ENCODE data around the gene ARL15. TPM values are rescaled to one million over a fixed set of nuclear protein-coding genes. Genes with fewer than 3 reads are reported as not detected.

The ARL15 gene
- total and polyA plus RNA-seq, 4 donors, result 5.0 to 24.8 (median 13.3) TPM

DNA sequence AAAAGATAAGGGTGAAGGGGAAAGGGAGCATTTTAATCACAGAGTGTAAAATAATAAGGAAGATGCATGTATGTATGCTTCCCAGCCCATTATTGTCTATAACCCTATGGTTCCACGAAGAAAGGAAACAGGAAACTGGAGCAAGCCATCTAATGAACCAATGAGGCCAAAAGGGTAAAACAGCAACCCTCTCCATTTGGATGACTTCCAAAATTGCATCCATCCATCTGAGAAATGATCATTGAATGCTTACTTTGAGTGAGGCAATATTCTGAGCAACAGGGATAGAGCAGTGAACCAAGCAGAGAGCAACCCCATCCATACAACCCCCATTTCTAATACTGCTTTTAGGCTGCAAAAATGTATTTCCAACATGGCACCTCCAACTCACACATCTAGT lies 46.9 kb downstream of the ARL15 start (continued):
- TF ChIP-seq, protein P1, sequence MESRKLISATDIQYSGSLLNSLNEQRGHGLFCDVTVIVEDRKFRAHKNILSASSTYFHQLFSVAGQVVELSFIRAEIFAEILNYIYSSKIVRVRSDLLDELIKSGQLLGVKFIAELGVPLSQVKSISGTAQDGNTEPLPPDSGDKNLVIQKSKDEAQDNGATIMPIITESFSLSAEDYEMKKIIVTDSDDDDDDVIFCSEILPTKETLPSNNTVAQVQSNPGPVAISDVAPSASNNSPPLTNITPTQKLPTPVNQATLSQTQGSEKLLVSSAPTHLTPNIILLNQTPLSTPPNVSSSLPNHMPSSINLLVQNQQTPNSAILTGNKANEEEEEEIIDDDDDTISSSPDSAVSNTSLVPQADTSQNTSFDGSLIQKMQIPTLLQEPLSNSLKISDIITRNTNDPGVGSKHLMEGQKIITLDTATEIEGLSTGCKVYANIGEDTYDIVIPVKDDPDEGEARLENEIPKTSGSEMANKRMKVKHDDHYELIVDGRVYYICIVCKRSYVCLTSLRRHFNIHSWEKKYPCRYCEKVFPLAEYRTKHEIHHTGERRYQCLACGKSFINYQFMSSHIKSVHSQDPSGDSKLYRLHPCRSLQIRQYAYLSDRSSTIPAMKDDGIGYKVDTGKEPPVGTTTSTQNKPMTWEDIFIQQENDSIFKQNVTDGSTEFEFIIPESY (IDR thresholded peaks at IDR 0.05), result no peak

DNA sequence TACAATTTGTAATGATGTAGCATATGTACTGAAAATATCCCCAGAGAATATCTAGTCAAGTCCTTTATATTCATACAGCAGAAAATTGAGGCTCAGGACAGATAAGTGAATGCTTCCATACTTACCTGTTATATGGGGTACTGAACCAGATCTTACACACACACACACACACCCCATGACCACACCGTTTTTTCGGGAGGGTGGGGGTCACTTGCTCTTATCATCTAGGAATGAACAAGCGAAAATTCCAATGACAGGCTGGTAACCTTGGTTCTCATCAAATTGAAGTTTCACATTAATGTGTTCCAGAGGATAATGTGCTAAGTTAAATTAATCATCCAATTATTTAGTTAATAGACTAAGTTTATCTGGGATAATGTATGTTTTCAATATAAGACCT lies 48.8 kb downstream of the ARL15 start:
- no peaks in the 10 kb centered on the region for H3K9me3 ChIP-seq (ENCODE audit: control insufficient read depth in 4 of 4, low read length in 3 of 4)
- no peak for TF ChIP-seq RXRA (IDR thresholded peaks at IDR 0.05)
- TF ChIP-seq NR2F2 (IDR thresholded peaks at IDR 0.05), result no peak
- no peak for TF ChIP-seq YY1 (IDR thresholded peaks at IDR 0.05)
- TF ChIP-seq, protein P2, sequence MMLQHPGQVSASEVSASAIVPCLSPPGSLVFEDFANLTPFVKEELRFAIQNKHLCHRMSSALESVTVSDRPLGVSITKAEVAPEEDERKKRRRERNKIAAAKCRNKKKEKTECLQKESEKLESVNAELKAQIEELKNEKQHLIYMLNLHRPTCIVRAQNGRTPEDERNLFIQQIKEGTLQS (IDR thresholded peaks at IDR 0.05), result no peak
- TF ChIP-seq, protein P3, sequence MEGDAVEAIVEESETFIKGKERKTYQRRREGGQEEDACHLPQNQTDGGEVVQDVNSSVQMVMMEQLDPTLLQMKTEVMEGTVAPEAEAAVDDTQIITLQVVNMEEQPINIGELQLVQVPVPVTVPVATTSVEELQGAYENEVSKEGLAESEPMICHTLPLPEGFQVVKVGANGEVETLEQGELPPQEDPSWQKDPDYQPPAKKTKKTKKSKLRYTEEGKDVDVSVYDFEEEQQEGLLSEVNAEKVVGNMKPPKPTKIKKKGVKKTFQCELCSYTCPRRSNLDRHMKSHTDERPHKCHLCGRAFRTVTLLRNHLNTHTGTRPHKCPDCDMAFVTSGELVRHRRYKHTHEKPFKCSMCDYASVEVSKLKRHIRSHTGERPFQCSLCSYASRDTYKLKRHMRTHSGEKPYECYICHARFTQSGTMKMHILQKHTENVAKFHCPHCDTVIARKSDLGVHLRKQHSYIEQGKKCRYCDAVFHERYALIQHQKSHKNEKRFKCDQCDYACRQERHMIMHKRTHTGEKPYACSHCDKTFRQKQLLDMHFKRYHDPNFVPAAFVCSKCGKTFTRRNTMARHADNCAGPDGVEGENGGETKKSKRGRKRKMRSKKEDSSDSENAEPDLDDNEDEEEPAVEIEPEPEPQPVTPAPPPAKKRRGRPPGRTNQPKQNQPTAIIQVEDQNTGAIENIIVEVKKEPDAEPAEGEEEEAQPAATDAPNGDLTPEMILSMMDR (IDR thresholded peaks at IDR 0.05; ENCODE audit: low read depth, low read length, missing input control), result no peak
- TF ChIP-seq, protein P4, sequence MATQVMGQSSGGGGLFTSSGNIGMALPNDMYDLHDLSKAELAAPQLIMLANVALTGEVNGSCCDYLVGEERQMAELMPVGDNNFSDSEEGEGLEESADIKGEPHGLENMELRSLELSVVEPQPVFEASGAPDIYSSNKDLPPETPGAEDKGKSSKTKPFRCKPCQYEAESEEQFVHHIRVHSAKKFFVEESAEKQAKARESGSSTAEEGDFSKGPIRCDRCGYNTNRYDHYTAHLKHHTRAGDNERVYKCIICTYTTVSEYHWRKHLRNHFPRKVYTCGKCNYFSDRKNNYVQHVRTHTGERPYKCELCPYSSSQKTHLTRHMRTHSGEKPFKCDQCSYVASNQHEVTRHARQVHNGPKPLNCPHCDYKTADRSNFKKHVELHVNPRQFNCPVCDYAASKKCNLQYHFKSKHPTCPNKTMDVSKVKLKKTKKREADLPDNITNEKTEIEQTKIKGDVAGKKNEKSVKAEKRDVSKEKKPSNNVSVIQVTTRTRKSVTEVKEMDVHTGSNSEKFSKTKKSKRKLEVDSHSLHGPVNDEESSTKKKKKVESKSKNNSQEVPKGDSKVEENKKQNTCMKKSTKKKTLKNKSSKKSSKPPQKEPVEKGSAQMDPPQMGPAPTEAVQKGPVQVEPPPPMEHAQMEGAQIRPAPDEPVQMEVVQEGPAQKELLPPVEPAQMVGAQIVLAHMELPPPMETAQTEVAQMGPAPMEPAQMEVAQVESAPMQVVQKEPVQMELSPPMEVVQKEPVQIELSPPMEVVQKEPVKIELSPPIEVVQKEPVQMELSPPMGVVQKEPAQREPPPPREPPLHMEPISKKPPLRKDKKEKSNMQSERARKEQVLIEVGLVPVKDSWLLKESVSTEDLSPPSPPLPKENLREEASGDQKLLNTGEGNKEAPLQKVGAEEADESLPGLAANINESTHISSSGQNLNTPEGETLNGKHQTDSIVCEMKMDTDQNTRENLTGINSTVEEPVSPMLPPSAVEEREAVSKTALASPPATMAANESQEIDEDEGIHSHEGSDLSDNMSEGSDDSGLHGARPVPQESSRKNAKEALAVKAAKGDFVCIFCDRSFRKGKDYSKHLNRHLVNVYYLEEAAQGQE (IDR thresholded peaks at IDR 0.05), result no peak
- TF ChIP-seq SP1 (IDR thresholded peaks at IDR 0.05), result no peak
- TF ChIP-seq, protein P1 (IDR thresholded peaks at IDR 0.05), result no peak
- no peak for DNase-seq (ENCODE audit: low spot score)
- no peak overlapping the region for H3K9ac ChIP-seq (ENCODE audit: low read depth in 1 of 2, low read length in 2 of 2)
- WGBS, result 93% methylated on average over 3 of the region's 3 CpGs
- peaks cover 0 to 7% (median 0%) of the 10 kb centered on the region in 4 donors for H3K4me1 ChIP-seq (ENCODE audit: control insufficient read depth in 4 of 4, insufficient read depth in 4 of 4, low read length in 3 of 4)
- no peak overlapping the region for H3K27ac ChIP-seq (ENCODE audit: low read depth in 1 of 2, low read length in 2 of 2)
- H3K27me3 ChIP-seq (ENCODE audit: control insufficient read depth in 4 of 4, insufficient read depth in 4 of 4, low read length in 3 of 4), result no peaks in the 10 kb centered on the region
- H3K4me3 ChIP-seq (ENCODE audit: low read depth in 1 of 3, low read length in 3 of 3), result no peak overlapping the region
- no peaks in the 10 kb centered on the region for H3K36me3 ChIP-seq (ENCODE audit: control insufficient read depth in 4 of 4, insufficient read depth in 3 of 4, low read depth in 1 of 4, low read length in 3 of 4)

DNA sequence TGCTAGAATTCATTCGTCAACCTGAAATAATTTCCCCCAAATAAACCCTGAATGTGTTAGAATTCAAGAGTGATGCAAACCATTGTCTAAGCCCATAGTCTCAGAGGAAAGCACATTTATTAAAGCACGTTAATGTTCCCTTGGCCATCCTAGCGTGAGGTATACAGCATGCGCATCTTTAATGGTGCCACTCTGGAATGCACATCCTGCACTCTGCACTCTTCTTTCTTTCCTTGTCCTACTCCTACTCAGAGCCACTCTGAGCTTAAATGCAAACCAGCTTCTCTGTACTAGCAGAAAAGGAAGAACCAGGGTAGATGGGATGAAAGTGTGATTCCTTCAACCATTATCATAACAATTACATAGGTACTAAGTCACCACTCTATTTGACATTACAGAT lies 50.4 kb downstream of the ARL15 start:
- Histone ChIP-seq H3K27me3 (ENCODE audit: control insufficient read depth in 4 of 4, insufficient read depth in 4 of 4, low read length in 3 of 4) (no peaks in the 10 kb centered on the region), H3K4me3 (ENCODE audit: low read depth in 1 of 3, low read length in 3 of 3) (no peak overlapping the region), H3K27ac (ENCODE audit: low read depth in 1 of 2, low read length in 2 of 2) (no peak overlapping the region), H3K4me1 (ENCODE audit: control insufficient read depth in 4 of 4, insufficient read depth in 4 of 4, low read length in 3 of 4) (peaks cover 0 to 8% (median 0%) of the 10 kb centered on the region in 4 donors), H3K36me3 (ENCODE audit: control insufficient read depth in 4 of 4, insufficient read depth in 3 of 4, low read depth in 1 of 4, low read length in 3 of 4) (no peaks in the 10 kb centered on the region), H3K9me3 (ENCODE audit: control insufficient read depth in 4 of 4, low read length in 3 of 4) (no peaks in the 10 kb centered on the region), H3K9ac (ENCODE audit: low read depth in 1 of 2, low read length in 2 of 2) (no peak overlapping the region)
- WGBS, result 97% methylated on average over 4 of the region's 4 CpGs
- no peak for DNase-seq (ENCODE audit: low spot score)
- TF ChIP-seq HNF4G (IDR thresholded peaks at IDR 0.05), result no peak
- TF ChIP-seq, protein P2 (IDR thresholded peaks at IDR 0.05), result no peak
- no peak for TF ChIP-seq JUND (IDR thresholded peaks at IDR 0.05)
- no peak for TF ChIP-seq SP1 (IDR thresholded peaks at IDR 0.05)
- no peak for TF ChIP-seq FOXA2 (IDR thresholded peaks at IDR 0.05)
- TF ChIP-seq, protein P4 (IDR thresholded peaks at IDR 0.05), result no peak
- TF ChIP-seq NR2F2 (IDR thresholded peaks at IDR 0.05), result no peak
- no peak for TF ChIP-seq EGR1 (IDR thresholded peaks at IDR 0.05; ENCODE audit: low read depth in 2 of 2)
- no peak for TF ChIP-seq RXRA (IDR thresholded peaks at IDR 0.05)
- TF ChIP-seq FOXA1 (IDR thresholded peaks at IDR 0.05), result no peak

Data from liver (tissue), 9 donors.